Neural progenitor cell (in vitro differentiated cells): ENCODE results near the gene MOB2. TPM values are rescaled to one million over a fixed set of nuclear protein-coding genes. Genes with fewer than 3 reads are reported as not detected.

Experiments
- DNase-seq: peaks from one replicate; pipeline ENCODE4 v3.0.0-alpha.2; 2016; ENCODE audit warnings: low spot score
- H2AFZ ChIP-seq: fragments of 200-600 bp; sonication (generic); replicated peaks from 2 replicates; pipeline ENCODE4 v1.6.1; 2016; ENCODE audit warnings: antibody characterized with exemption
- H3F3A ChIP-seq: fragments of 200-600 bp; sonication (generic); 2 replicates; pipeline ENCODE4 v1.6.1; 2016; ENCODE audit warnings: antibody characterized with exemption, low read depth
- H3K27ac ChIP-seq: fragments of 200-600 bp; sonication (generic); 2 replicates; pipeline ENCODE4 v1.5.1; 2016; ENCODE audit warnings: mild to moderate bottlenecking
- H3K27me3 ChIP-seq: fragments of 200-600 bp; sonication (generic); 2 replicates; pipeline ENCODE4 v1.6.1; 2016; ENCODE audit warnings: mild to moderate bottlenecking, moderate library complexity
- H3K36me3 ChIP-seq: fragments of 200-600 bp; sonication (generic); 2 replicates; pipeline ENCODE4 v1.5.1; 2016
- H3K4me1 ChIP-seq: fragments of 200-600 bp; sonication (generic); 2 replicates; pipeline ENCODE4 v1.6.1; 2016; ENCODE audit warnings: mixed run types
- H3K4me2 ChIP-seq: fragments of 200-600 bp; sonication (generic); 2 replicates; pipeline ENCODE4 v1.6.1; 2016
- H3K4me3 ChIP-seq: fragments of 200-600 bp; sonication (generic); 2 replicates; pipeline ENCODE4 v1.5.1; 2016
- H3K79me2 ChIP-seq: fragments of 200-600 bp; sonication (generic); 2 replicates; pipeline ENCODE4 v1.6.1; 2016; ENCODE audit warnings: low read depth
- H3K9ac ChIP-seq: fragments of 200-600 bp; sonication (generic); 2 replicates; pipeline ENCODE4 v1.6.1; 2016
- H3K9me3 ChIP-seq: fragments of 200-600 bp; sonication (generic); 2 replicates; pipeline ENCODE4 v1.5.1; 2016; ENCODE audit warnings: low read depth
- H4K20me1 ChIP-seq: fragments of 200-600 bp; sonication (generic); 2 replicates; pipeline ENCODE4 v1.6.1; 2016; ENCODE audit warnings: low read depth
- H3K27ac Mint-ChIP-seq: 3 replicates; pipeline ENCODE4 v1.8.0; 2021; ENCODE audit warnings: mixed read lengths
- H3K27me3 Mint-ChIP-seq: 2 replicates; pipeline ENCODE4 v1.8.0; 2022; ENCODE audit warnings: low read depth, mild to moderate bottlenecking, inconsistent platforms, moderate library complexity, mixed read lengths; ENCODE audit not compliant: insufficient read depth
- H3K36me3 Mint-ChIP-seq: 3 replicates; pipeline ENCODE4 v1.8.0; 2021; ENCODE audit warnings: mixed read lengths
- H3K4me1 Mint-ChIP-seq: 3 replicates; pipeline ENCODE4 v1.8.0; 2021; ENCODE audit warnings: mixed read lengths
- H3K4me3 Mint-ChIP-seq: 3 replicates; pipeline ENCODE4 v1.8.0; 2021; ENCODE audit warnings: mild to moderate bottlenecking, moderate library complexity, mixed read lengths
- H3K9me3 Mint-ChIP-seq: 3 replicates; pipeline ENCODE4 v1.8.0; 2020; ENCODE audit warnings: mixed read lengths
- EZH2 ChIP-seq: fragments of 200-600 bp; sonication (generic); IDR thresholded peaks from 2 replicates; pipeline ENCODE4 v1.6.1; 2017; ENCODE audit warnings: antibody characterized with exemption, mild to moderate bottlenecking, moderate library complexity
- EZH2phosphoT487 ChIP-seq: fragments of 200-600 bp; sonication (generic); IDR thresholded peaks from 2 replicates; pipeline ENCODE4 v1.6.1; 2017; ENCODE audit warnings: antibody characterized with exemption
- total RNA-seq: library from RNA; depleted of rRNA; stranded (reverse); fragments of >200 nt; gene quantifications from 2 replicates; pipeline ENCODE4 v1.2.3, GENCODE V29; 2015; ENCODE audit warnings: low replicate concordance
- TF ChIP-seq, protein P1 (sequence below): fragments of 200-600 bp; sonication (generic); IDR thresholded peaks from 2 replicates; pipeline ENCODE4 v1.5.1; 2017; ENCODE audit warnings: antibody characterized with exemption, mild to moderate bottlenecking

Gene MOB2
- total RNA-seq, 1 donor from 2014 or later, result 8.0 TPM

DNA sequence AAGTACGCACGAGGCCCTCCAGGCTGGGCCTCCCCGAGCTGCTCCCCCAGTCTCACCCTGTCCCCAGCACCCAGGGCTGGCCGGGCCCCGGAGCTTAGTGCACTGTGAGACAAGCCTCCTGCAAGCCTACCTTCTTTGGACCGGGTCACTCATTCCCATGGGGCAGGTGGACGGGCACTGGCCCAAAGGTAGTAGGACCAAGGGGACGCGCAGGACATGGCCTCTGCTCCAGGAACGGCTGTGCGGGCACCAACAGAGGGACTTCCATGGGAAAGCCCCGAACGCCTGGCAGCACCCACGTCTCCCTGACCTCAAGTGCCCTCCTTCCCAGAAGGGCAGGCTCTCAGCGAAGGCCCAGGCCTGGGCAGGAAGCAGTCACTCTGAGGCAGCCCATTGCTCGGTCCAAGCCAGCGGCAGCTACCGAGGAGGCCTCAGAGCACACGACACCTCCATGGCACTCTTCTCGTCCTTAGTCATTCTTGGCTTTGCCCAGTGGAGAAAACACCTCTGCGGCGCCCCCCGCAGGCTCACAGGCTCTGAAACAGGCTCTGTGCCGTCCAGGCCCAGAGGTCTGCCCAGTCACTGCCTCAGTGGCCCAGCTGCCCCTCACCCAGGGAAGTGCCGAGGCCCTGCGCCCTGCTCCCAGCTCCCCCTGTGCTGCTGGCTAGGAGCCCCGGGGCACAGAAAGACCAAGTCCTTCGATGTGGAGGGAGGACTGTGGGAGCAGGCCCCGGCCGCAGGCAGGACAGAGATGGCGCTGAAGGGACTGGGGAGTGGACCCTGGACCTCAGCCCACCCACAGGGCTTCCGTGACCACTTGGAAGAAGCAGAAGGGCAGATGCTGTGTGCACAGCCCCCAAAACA is 3.8 kb downstream of the MOB2 start:
- Mint-ChIP-seq H3K4me1 (peaks cover 3% of the 10 kb centered on the region), H3K4me3 (no peak overlapping the region), H3K27ac (no peak overlapping the region), H3K36me3 (peaks cover 4% of the 10 kb centered on the region), H3K9me3 (no peaks in the 10 kb centered on the region), H3K27me3 (peaks cover 2% of the 10 kb centered on the region)
- no peak overlapping the region for H3K4me2 ChIP-seq
- H3K36me3 ChIP-seq, result no peaks in the 10 kb centered on the region
- no peaks in the 10 kb centered on the region for H3K79me2 ChIP-seq
- no peak for DNase-seq
- H2AFZ ChIP-seq, result no peak overlapping the region
- H3K9me3 ChIP-seq, result no peaks in the 10 kb centered on the region
- no peak overlapping the region for H3K4me3 ChIP-seq
- H3K27me3 ChIP-seq, result no peaks in the 10 kb centered on the region
- H4K20me1 ChIP-seq, result peaks cover 31% of the 10 kb centered on the region
- no peak overlapping the region for H3K27ac ChIP-seq
- no peak for TF ChIP-seq EZH2
- TF ChIP-seq, protein P1, sequence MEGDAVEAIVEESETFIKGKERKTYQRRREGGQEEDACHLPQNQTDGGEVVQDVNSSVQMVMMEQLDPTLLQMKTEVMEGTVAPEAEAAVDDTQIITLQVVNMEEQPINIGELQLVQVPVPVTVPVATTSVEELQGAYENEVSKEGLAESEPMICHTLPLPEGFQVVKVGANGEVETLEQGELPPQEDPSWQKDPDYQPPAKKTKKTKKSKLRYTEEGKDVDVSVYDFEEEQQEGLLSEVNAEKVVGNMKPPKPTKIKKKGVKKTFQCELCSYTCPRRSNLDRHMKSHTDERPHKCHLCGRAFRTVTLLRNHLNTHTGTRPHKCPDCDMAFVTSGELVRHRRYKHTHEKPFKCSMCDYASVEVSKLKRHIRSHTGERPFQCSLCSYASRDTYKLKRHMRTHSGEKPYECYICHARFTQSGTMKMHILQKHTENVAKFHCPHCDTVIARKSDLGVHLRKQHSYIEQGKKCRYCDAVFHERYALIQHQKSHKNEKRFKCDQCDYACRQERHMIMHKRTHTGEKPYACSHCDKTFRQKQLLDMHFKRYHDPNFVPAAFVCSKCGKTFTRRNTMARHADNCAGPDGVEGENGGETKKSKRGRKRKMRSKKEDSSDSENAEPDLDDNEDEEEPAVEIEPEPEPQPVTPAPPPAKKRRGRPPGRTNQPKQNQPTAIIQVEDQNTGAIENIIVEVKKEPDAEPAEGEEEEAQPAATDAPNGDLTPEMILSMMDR, result peak; percentile 22
- no peaks in the 10 kb centered on the region for H3F3A ChIP-seq
- H3K9ac ChIP-seq, result no peak overlapping the region
- H3K4me1 ChIP-seq, result no peaks in the 10 kb centered on the region

DNA sequence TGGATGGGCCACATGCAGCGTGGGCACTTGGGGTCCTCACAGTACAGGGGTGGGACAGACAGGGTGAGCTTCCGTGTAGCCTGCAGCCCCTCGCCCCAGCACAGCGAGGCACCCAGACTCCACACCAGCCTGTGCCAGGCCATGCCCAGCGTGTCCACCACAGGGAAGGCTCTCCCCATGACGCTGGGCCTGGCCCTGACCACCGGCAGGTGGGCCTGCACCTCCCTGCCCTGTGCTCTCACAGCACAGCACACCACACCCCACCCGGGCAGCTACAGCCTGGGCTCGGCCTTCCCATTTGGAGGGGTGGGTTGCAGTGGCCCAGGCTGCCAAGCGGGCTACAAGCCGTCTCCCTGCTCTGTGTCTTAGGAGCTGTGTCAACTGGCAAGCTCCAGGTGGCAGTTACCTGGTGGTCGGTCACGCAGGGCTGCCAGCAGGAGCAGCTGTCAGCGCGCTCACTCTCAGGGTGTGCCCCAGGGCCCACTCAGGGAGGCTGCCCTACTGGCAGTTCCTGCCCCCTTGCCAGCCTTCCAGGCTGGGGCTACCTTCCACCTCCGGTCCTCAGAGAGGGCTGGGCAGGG is 4.6 kb downstream of the MOB2 start:
- TF ChIP-seq, protein P1, result no peak
- no peak for TF ChIP-seq EZH2phosphoT487
- TF ChIP-seq EZH2, result no peak
- Mint-ChIP-seq H3K27ac (no peak overlapping the region), H3K9me3 (no peaks in the 10 kb centered on the region), H3K27me3 (peaks cover 2% of the 10 kb centered on the region), H3K4me3 (no peak overlapping the region), H3K4me1 (peaks cover 3% of the 10 kb centered on the region), H3K36me3 (peaks cover 4% of the 10 kb centered on the region)
- H2AFZ ChIP-seq, result no peak overlapping the region
- peaks cover 23% of the 10 kb centered on the region for H4K20me1 ChIP-seq
- H3K4me3 ChIP-seq, result no peak overlapping the region
- H3K4me1 ChIP-seq, result no peaks in the 10 kb centered on the region
- no peaks in the 10 kb centered on the region for H3K27me3 ChIP-seq
- DNase-seq, result no peak
- no peaks in the 10 kb centered on the region for H3K9me3 ChIP-seq
- no peaks in the 10 kb centered on the region for H3K36me3 ChIP-seq
- H3K79me2 ChIP-seq, result no peaks in the 10 kb centered on the region
- H3K4me2 ChIP-seq, result no peak overlapping the region
- H3F3A ChIP-seq, result no peaks in the 10 kb centered on the region
- H3K27ac ChIP-seq, result no peak overlapping the region
- H3K9ac ChIP-seq, result no peak overlapping the region

DNA sequence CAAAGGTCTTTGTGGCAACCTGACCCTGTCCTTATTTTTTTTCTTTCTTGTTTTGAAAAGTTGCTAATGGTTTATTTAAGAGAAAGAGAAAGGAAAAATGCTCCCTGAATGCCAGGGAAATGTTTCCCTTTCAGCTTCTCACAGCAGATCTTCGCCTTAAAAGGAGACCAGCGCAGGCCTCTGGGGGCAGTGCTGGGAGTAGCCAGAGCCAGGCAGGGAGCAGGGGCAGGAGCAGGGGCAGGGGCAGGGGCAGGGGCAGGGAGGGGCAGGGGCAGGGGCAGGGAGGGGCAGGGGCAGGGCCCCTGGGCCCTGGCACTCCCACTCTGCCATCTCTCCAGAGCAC is 5.1 kb downstream of the MOB2 start:
- Histone ChIP-seq H3K4me2 (no peak overlapping the region), H3K27me3 (no peaks in the 10 kb centered on the region), H3K79me2 (no peaks in the 10 kb centered on the region), H3K9ac (no peak overlapping the region), H3K27ac (no peak overlapping the region), H2AFZ (no peak overlapping the region), H4K20me1 (peaks cover 22% of the 10 kb centered on the region), H3K9me3 (no peaks in the 10 kb centered on the region), H3F3A (no peaks in the 10 kb centered on the region), H3K4me1 (no peaks in the 10 kb centered on the region), H3K36me3 (no peaks in the 10 kb centered on the region), H3K4me3 (no peak overlapping the region)
- peaks cover 4% of the 10 kb centered on the region for H3K36me3 Mint-ChIP-seq
- H3K4me1 Mint-ChIP-seq, result peaks cover 3% of the 10 kb centered on the region
- H3K27me3 Mint-ChIP-seq, result peaks cover 2% of the 10 kb centered on the region
- H3K27ac Mint-ChIP-seq, result no peak overlapping the region
- TF ChIP-seq EZH2phosphoT487 (no peak), EZH2 (no peak)
- TF ChIP-seq, protein P1, result peak; percentile 25
- peak; percentile 42 for DNase-seq
- H3K4me3 Mint-ChIP-seq, result no peak overlapping the region
- no peaks in the 10 kb centered on the region for H3K9me3 Mint-ChIP-seq
